Astrocyte (in vitro differentiated cells and primary cell): ENCODE measurements around the gene HENMT1. TPM values are rescaled to one million over a fixed set of nuclear protein-coding genes. Genes with fewer than 3 reads are reported as not detected.

Source experiments
- DNase-seq: peaks from one replicate; pipeline ENCODE4 v3.0.0-alpha.2; 2010; ENCODE audit warnings: low read depth
- FAIRE-seq: peaks from 2 replicates; lab custom pipeline; 2011; peaks lifted over from hg19 to GRCh38; lab: Jason Lieb, UNC
- H2AFZ ChIP-seq: 2 replicates; pipeline ENCODE4 v1.6.0; 2012; ENCODE audit warnings: low read depth, low read length, inconsistent platforms
- H3K27ac ChIP-seq: 2 replicates; pipeline ENCODE4 v1.5.1; 2011; ENCODE audit warnings: low read depth, low read length, inconsistent platforms
- H3K27me3 ChIP-seq: 2 replicates; pipeline ENCODE4 v1.6.0; 2011; ENCODE audit warnings: low read length, inconsistent platforms; ENCODE audit not compliant: insufficient read depth
- H3K36me3 ChIP-seq: 2 replicates; pipeline ENCODE4 v1.5.1; 2011; ENCODE audit warnings: low read length, inconsistent platforms; ENCODE audit not compliant: insufficient read depth
- H3K4me1 ChIP-seq: 2 replicates; pipeline ENCODE4 v1.5.1; 2011; ENCODE audit warnings: low read length, inconsistent platforms; ENCODE audit not compliant: insufficient read depth
- H3K4me2 ChIP-seq: 2 replicates; pipeline ENCODE4 v1.6.0; 2012; ENCODE audit warnings: low read length, inconsistent platforms
- H3K4me3 ChIP-seq: 2 replicates; pipeline ENCODE4 v1.5.1; 2011; ENCODE audit warnings: low read depth, mild to moderate bottlenecking, low read length, inconsistent platforms; ENCODE audit not compliant: insufficient read depth
- H3K79me2 ChIP-seq: 2 replicates; pipeline ENCODE4 v1.6.0; 2012; ENCODE audit warnings: mild to moderate bottlenecking, low read length, inconsistent platforms; ENCODE audit not compliant: insufficient read depth
- H3K9ac ChIP-seq: 2 replicates; pipeline ENCODE4 v1.6.0; 2012; ENCODE audit warnings: mild to moderate bottlenecking, low read length, inconsistent platforms
- H3K9me3 ChIP-seq: 2 replicates; pipeline ENCODE4 v1.5.1; 2012; ENCODE audit warnings: low read depth, mild to moderate bottlenecking, low read length, inconsistent platforms; ENCODE audit not compliant: insufficient read depth
- H4K20me1 ChIP-seq: 2 replicates; pipeline ENCODE4 v1.6.0; 2012; ENCODE audit warnings: low read length, inconsistent platforms; ENCODE audit not compliant: insufficient read depth
- H3K27ac Mint-ChIP-seq: one replicate; pipeline ENCODE4 v1.8.0; 2021; ENCODE audit warnings: mild to moderate bottlenecking, mixed read lengths; ENCODE audit not compliant: unreplicated experiment
- H3K27me3 Mint-ChIP-seq: one replicate; pipeline ENCODE4 v1.8.0; 2021; ENCODE audit warnings: low read depth, mixed read lengths; ENCODE audit not compliant: unreplicated experiment
- H3K36me3 Mint-ChIP-seq: one replicate; pipeline ENCODE4 v1.8.0; 2021; ENCODE audit warnings: low read depth, mixed read lengths; ENCODE audit not compliant: unreplicated experiment
- H3K4me1 Mint-ChIP-seq: one replicate; pipeline ENCODE4 v1.8.0; 2021; ENCODE audit warnings: low read depth, mixed read lengths; ENCODE audit not compliant: unreplicated experiment
- H3K4me3 Mint-ChIP-seq: one replicate; pipeline ENCODE4 v1.8.0; 2021; ENCODE audit warnings: mild to moderate bottlenecking, moderate library complexity, mixed read lengths; ENCODE audit not compliant: unreplicated experiment
- H3K9me3 Mint-ChIP-seq: one replicate; pipeline ENCODE4 v1.8.0; 2021; ENCODE audit warnings: mild to moderate bottlenecking, mixed read lengths; ENCODE audit not compliant: unreplicated experiment
- CTCF ChIP-seq: IDR thresholded peaks from 2 replicates; pipeline ENCODE4 v1.5.1; 2011; ENCODE audit warnings: low read depth, mild to moderate bottlenecking, inconsistent platforms, low read length, moderate library complexity; ENCODE audit not compliant: insufficient read depth
- EZH2 ChIP-seq: IDR thresholded peaks from 2 replicates; pipeline ENCODE4 v1.6.1; 2012; ENCODE audit warnings: mild to moderate bottlenecking, low read length, inconsistent platforms; ENCODE audit not compliant: insufficient read depth
- total RNA-seq: library from RNA; stranded (reverse); gene quantifications from 2 replicates; pipeline ENCODE4 v1.2.1, GENCODE V29; 2021

HENMT1 gene
- total RNA-seq, 1 donor from 2014 or later: 2.2 TPM

GRCh38 chr1:108695535-108695934 is 34.6 kb upstream of the HENMT1 start:
- Histone ChIP-seq H3K9ac (no peak overlapping the region), H3K4me3 (no peak overlapping the region), H2AFZ (no peak overlapping the region), H3K79me2 (peaks cover 69% of the 10 kb centered on the region), H3K36me3 (peaks cover 53% of the 10 kb centered on the region), H3K27me3 (no peaks in the 10 kb centered on the region), H3K4me2 (peak overlapping the region; percentile 93), H3K27ac (no peak overlapping the region), H3K9me3 (no peaks in the 10 kb centered on the region), H3K4me1 (peaks cover 3% of the 10 kb centered on the region), H4K20me1 (peaks cover 64% of the 10 kb centered on the region)
- no peak for DNase-seq
- Mint-ChIP-seq H3K9me3 (no peaks in the 10 kb centered on the region), H3K27ac (no peak overlapping the region), H3K36me3 (peaks cover 10% of the 10 kb centered on the region), H3K27me3 (no peaks in the 10 kb centered on the region), H3K4me3 (peak overlapping the region; percentile 58), H3K4me1 (peaks cover 15% of the 10 kb centered on the region)
- no peak for FAIRE-seq
- TF ChIP-seq CTCF (no peak), EZH2 (no peak)

GRCh38 chr1:108692724-108693655 is 32.1 kb upstream of the HENMT1 start:
- peaks cover 28% of the 10 kb centered on the region for H3K36me3 ChIP-seq
- peak overlapping the region; percentile 97 for H3K9ac ChIP-seq
- H3K9me3 ChIP-seq: no peaks in the 10 kb centered on the region
- peaks cover 67% of the 10 kb centered on the region for H3K79me2 ChIP-seq
- H3K4me2 ChIP-seq: peak overlapping the region; percentile 93
- no peaks in the 10 kb centered on the region for H3K27me3 ChIP-seq
- Mint-ChIP-seq H3K4me3 (peak overlapping the region; percentile 96), H3K4me1 (peaks cover 16% of the 10 kb centered on the region), H3K9me3 (no peaks in the 10 kb centered on the region), H3K36me3 (peaks cover 4% of the 10 kb centered on the region), H3K27me3 (no peaks in the 10 kb centered on the region), H3K27ac (peak overlapping the region; percentile 99)
- peaks cover 3% of the 10 kb centered on the region for H3K4me1 ChIP-seq
- H2AFZ ChIP-seq: peak overlapping the region; percentile 90
- DNase-seq (peak; percentile 65), FAIRE-seq (no peak)
- H3K4me3 ChIP-seq: peak overlapping the region; percentile 75
- TF ChIP-seq CTCF (no peak), EZH2 (no peak)
- H3K27ac ChIP-seq: peak overlapping the region; percentile 96
- H4K20me1 ChIP-seq: peaks cover 50% of the 10 kb centered on the region
